Osteoblast (primary cell): ENCODE results near the gene ACTG1. TPM values are rescaled to one million over a fixed set of nuclear protein-coding genes. Genes with fewer than 3 reads are reported as not detected.

Experiments used
- DNase-seq: peaks from one replicate; pipeline ENCODE4 v3.0.0; 2011; ENCODE audit warnings: low spot score, mixed read lengths; ENCODE audit not compliant: insufficient read length; ENCODE audit errors: missing footprints
- H2AFZ ChIP-seq: 2 replicates; pipeline ENCODE4 v1.6.0; 2011; ENCODE audit warnings: mild to moderate bottlenecking, low read length
- H3K27ac ChIP-seq: 2 replicates; pipeline ENCODE4 v1.5.1; 2011; ENCODE audit warnings: mild to moderate bottlenecking, low read depth, low read length, moderate library complexity
- H3K27me3 ChIP-seq: 2 replicates; pipeline ENCODE4 v1.6.0; 2012; ENCODE audit warnings: mild to moderate bottlenecking, control low read depth, inconsistent platforms, low read length, moderate library complexity; ENCODE audit not compliant: insufficient read depth
- H3K36me3 ChIP-seq: 2 replicates; pipeline ENCODE4 v1.5.1; 2011; ENCODE audit warnings: mild to moderate bottlenecking, low read length, control low read depth, moderate library complexity; ENCODE audit not compliant: insufficient read depth
- H3K4me1 ChIP-seq: 2 replicates; pipeline ENCODE4 v1.5.1; 2011; ENCODE audit warnings: mild to moderate bottlenecking, low read length, control low read depth, moderate library complexity; ENCODE audit not compliant: insufficient read depth
- H3K4me2 ChIP-seq: 2 replicates; pipeline ENCODE4 v1.6.0; 2011; ENCODE audit warnings: mild to moderate bottlenecking, low read length; ENCODE audit not compliant: insufficient read depth
- H3K4me3 ChIP-seq: fragments of 200-600 bp; sonication (generic); 3 replicates; pipeline ENCODE4 v1.5.1; 2012; ENCODE audit warnings: mild to moderate bottlenecking, low read length, inconsistent platforms; ENCODE audit not compliant: insufficient read depth
- H3K79me2 ChIP-seq: 2 replicates; pipeline ENCODE4 v1.6.0; 2012; ENCODE audit warnings: mild to moderate bottlenecking, low read length, control low read depth, inconsistent platforms; ENCODE audit not compliant: insufficient read depth
- H3K9me3 ChIP-seq: 2 replicates; pipeline ENCODE4 v1.5.1; 2011; ENCODE audit warnings: low read depth, low read length, control low read depth
- H4K20me1 ChIP-seq: 2 replicates; pipeline ENCODE4 v1.6.0; 2012; ENCODE audit warnings: mild to moderate bottlenecking, low read length, control low read depth; ENCODE audit not compliant: insufficient read depth
- total RNA-seq: library from RNA; depleted of rRNA; stranded (reverse); fragments of >200 nt; gene quantifications from 2 replicates; pipeline ENCODE4 v1.2.3, GENCODE V29; 2012
- TF ChIP-seq, protein P1 (sequence below): IDR thresholded peaks from 2 replicates; pipeline ENCODE4 v1.5.1; 2011; ENCODE audit warnings: mild to moderate bottlenecking, low read depth, low read length, moderate library complexity; ENCODE audit errors: extremely low read depth

Gene ACTG1
- total RNA-seq, 1 donor = 13,273 TPM

DNA sequence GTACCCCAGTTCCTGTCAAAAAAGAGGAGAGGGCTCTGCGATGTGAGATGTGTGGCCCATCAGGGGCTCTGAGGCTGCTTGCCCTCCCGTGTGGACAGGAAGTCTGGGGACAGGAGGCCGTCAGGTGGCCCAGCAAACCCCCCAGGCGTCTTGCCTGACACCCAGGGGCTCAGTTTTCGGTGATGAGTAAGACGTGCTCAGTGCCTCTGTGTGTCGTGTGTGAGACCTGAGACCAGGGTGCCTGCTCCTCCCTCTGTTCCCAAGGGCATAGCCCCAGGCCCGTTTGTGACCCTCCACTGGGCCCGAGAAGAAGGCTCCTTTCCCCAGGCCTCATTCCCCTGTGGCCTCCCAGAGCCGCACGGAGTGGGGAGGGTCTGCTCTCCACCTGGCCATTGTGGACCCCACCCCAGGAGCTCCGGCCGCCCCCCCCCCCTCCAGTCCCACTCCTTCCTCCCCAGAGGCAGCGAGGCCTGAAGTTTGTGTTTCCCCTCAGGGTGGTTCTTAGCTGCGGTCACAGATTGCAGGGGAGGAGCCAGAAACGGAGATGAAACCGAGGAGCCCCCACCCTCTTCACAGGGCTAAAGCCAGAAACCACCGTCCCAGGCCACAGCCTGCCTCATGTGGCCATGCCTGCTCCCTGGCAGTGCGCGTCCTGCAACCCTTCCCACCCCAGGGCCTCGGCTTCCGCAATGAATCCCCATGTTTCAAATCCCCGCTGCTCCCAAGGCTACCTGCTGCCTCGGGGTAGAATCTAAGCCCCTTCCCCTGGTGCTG is 4.9 kb upstream of the ACTG1 start:
- Histone ChIP-seq H3K4me3 (peak overlapping the region; percentile 68), H2AFZ (no peak overlapping the region), H3K4me2 (peak overlapping the region; percentile 81), H3K36me3 (no peaks in the 10 kb centered on the region), H3K27me3 (no peaks in the 10 kb centered on the region), H3K79me2 (peaks cover 45% of the 10 kb centered on the region), H3K27ac (no peak overlapping the region), H4K20me1 (peaks cover 40% of the 10 kb centered on the region), H3K4me1 (peaks cover 44% of the 10 kb centered on the region), H3K9me3 (no peaks in the 10 kb centered on the region)
- TF ChIP-seq, protein P1, sequence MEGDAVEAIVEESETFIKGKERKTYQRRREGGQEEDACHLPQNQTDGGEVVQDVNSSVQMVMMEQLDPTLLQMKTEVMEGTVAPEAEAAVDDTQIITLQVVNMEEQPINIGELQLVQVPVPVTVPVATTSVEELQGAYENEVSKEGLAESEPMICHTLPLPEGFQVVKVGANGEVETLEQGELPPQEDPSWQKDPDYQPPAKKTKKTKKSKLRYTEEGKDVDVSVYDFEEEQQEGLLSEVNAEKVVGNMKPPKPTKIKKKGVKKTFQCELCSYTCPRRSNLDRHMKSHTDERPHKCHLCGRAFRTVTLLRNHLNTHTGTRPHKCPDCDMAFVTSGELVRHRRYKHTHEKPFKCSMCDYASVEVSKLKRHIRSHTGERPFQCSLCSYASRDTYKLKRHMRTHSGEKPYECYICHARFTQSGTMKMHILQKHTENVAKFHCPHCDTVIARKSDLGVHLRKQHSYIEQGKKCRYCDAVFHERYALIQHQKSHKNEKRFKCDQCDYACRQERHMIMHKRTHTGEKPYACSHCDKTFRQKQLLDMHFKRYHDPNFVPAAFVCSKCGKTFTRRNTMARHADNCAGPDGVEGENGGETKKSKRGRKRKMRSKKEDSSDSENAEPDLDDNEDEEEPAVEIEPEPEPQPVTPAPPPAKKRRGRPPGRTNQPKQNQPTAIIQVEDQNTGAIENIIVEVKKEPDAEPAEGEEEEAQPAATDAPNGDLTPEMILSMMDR = no peak
- peak; percentile 95 for DNase-seq

DNA sequence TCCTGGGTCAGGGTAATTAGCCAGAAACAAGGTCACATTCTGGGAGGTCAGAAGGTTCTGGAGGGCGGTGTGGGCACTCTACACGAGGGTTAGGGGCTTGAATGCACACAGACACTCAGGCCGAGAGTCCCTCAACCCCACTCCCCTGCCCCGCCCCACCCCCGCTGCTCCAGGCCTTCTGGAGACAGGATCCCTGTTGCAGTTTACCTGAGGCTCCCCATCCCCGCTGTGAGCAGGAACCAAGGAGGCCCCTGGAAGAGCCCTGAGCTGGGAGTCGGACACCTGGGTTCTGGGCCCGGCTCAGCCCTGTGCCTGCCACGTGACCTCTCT is 4.4 kb upstream of the ACTG1 start:
- Histone ChIP-seq H3K9me3 (no peaks in the 10 kb centered on the region), H4K20me1 (peaks cover 37% of the 10 kb centered on the region), H3K4me1 (peaks cover 44% of the 10 kb centered on the region), H3K4me3 (peak overlapping the region; percentile 74), H3K27me3 (no peaks in the 10 kb centered on the region), H2AFZ (no peak overlapping the region), H3K4me2 (peak overlapping the region; percentile 87), H3K27ac (peak overlapping the region; percentile 13), H3K79me2 (peaks cover 48% of the 10 kb centered on the region), H3K36me3 (peaks cover 4% of the 10 kb centered on the region)
- DNase-seq = no peak
- TF ChIP-seq, protein P1 = no peak

DNA sequence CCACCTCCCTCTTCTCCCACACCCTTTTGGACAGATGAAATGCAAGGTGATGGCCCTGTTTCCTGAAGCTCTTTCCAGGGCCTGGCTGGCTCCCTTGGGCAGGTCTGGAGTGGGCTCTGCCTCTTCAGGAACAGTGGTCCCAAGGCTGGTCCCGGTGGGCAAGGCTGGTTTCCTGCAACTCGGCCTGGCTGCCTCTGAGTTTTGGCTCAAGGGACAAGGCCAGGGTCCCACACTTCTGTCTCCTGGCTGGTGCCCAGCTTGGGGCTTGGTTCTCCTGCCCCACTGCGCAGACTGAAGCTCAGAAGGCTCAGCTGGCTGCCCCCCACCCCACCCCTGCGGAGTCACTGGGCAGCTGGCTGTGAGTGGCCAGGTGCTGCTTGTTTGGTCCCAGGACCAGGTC is 3.8 kb upstream of the ACTG1 start:
- H2AFZ ChIP-seq = no peak overlapping the region
- H3K4me2 ChIP-seq = peak overlapping the region; percentile 87
- H3K27me3 ChIP-seq = no peaks in the 10 kb centered on the region
- peaks cover 44% of the 10 kb centered on the region for H3K4me1 ChIP-seq
- peak overlapping the region; percentile 74 for H3K4me3 ChIP-seq
- H3K36me3 ChIP-seq = peaks cover 9% of the 10 kb centered on the region
- no peak for DNase-seq
- peaks cover 54% of the 10 kb centered on the region for H3K79me2 ChIP-seq
- peaks cover 42% of the 10 kb centered on the region for H4K20me1 ChIP-seq
- peak overlapping the region; percentile 13 for H3K27ac ChIP-seq
- H3K9me3 ChIP-seq = no peaks in the 10 kb centered on the region
- TF ChIP-seq, protein P1 = no peak

DNA sequence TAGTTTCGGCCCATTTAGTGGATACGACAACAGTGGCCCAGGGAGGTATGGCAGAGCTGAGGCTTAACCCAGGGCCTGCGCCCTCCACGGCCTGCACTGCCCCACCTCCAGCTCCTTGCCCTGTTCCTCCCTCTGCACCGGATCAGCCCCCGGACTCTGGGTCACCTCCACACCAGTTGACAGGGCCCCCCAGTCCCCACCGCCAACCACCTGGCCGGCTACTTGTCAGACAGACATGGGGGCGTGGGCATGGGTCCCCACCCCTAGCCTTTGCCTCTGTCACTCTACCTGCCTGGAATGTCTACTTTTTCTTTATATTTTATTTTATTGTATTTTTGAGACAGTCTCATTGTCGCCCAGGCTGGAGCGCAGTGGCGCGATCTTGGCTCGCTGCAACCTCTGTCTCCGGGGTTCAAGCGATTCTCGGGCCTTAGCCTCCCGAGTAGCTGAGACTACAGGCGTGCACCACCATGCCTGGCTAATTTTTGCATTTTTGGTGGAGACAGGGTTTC is 3.0 kb upstream of the ACTG1 start:
- TF ChIP-seq, protein P1 = no peak

More for the DNA sequence above, 3.0 kb upstream of the ACTG1 start:
- peaks cover 50% of the 10 kb centered on the region for H4K20me1 ChIP-seq
- peak overlapping the region; percentile 19 for H3K27ac ChIP-seq
- DNase-seq = no peak
- no peaks in the 10 kb centered on the region for H3K9me3 ChIP-seq
- H3K79me2 ChIP-seq = peaks cover 62% of the 10 kb centered on the region
- peak overlapping the region; percentile 74 for H3K4me3 ChIP-seq
- H3K27me3 ChIP-seq = no peaks in the 10 kb centered on the region
- H3K36me3 ChIP-seq = peaks cover 18% of the 10 kb centered on the region
- H3K4me2 ChIP-seq = peak overlapping the region; percentile 87
- H3K4me1 ChIP-seq = peaks cover 44% of the 10 kb centered on the region
- H2AFZ ChIP-seq = no peak overlapping the region
